ENCODE measurements around the gene CD84. TPM values are rescaled to one million over a fixed set of nuclear protein-coding genes. Genes with fewer than 3 reads are reported as not detected.
"Not testable (repeated sequence)": the region's sequence is repeated elsewhere in the genome, so short reads cannot be mapped to it uniquely, and the experiment has no call there.

The CD84 gene
- polyA plus RNA-seq, 1 donor, result 1.1 TPM

- no peak for DNase-seq
These were observed 74.6 kb downstream of the CD84 start for GRCh38 chr1:160504651-160505050.

- DNase-seq, result no peak
These were observed 76.2 kb downstream of the CD84 start for GRCh38 chr1:160503087-160503486.

DNA sequence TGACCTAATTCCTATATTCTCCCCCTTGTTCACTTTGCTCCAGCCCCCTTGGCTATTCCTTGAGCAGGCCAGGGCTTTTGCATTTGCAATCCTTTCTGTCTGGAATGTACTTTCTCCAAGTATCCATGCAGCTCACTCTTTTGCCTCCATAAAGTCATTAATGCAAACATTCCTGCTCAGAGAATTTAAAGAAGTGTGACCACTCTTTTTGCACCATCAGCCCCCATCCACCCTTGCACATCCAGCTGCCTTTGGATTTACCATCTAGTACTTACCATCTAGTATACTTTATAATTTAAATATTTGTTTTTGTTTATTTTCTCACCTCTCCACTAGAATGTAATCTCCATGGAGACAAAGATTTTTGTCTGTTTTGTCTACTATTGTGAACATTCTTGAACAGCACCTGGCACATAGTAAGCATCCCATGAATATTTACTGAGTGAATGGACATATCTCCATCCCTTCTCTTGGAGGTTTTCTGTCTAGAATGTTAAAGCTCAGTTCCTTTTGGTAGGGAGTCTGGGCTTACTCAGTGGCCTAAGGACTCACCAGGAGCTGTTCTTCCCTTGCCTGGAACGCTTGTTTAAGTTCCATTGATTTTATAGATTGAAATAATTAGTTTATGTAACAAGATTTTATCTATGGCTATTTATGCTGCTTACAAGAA is 78.8 kb downstream of the CD84 start:
- no peak for DNase-seq

DNA sequence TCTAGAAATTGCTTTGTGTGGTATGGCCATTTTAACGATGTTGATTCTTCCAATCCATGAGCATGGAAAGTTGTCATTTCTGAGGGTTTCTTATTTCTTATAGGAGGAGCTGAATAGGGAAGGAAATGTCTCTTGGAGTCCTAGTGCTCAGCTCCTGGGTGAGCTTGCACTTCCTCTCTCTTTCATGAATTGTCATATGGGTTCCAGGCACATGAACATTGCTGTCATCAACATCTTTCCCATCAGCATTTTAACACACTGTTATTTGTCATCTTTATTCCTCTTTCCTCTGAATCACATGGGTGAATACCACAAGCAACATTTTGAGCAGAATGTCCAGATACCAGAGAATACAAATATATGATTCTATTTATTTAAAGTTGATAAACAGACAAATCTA is 79.7 kb downstream of the CD84 start:
- no peak for DNase-seq

DNA sequence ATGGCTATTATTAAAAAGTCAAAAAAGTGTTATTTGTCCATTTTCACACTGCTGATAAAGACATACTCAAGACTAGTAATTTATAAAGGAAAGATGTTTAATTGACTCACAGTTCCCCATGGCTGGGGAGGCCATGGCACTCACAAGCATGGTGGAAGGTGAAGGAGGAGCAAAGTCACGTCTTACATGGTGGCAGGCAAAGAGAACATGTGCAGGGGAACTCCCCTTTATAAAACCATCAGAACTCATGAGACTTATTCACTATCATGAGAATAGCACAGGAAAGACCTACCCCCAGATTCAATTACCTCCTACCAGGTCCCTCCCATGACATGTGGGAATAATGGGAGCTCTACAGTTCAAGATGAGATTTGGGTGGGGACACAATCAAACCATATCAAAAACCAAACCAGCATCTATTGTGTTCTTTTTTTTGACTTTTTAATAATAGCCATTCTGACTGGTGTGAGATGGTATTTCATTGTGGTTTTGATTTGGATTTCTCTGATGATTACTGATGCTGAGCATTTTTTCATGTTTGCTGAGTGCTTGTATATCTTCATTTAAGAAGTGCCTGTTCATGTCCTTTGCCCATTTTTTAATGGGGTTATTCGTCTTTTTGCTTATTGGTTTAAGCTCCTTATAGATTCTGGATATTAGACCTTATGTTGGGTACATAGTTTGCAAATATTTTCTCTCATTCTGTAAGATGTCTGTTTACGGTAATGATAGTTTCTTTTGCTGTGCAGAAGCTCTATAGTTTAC is 80.8 kb downstream of the CD84 start:
- DNase-seq, result not testable (repeated sequence)

GRCh38 chr1:160496334-160496733 is 83.0 kb downstream of the CD84 start:
- no peak for DNase-seq

DNA sequence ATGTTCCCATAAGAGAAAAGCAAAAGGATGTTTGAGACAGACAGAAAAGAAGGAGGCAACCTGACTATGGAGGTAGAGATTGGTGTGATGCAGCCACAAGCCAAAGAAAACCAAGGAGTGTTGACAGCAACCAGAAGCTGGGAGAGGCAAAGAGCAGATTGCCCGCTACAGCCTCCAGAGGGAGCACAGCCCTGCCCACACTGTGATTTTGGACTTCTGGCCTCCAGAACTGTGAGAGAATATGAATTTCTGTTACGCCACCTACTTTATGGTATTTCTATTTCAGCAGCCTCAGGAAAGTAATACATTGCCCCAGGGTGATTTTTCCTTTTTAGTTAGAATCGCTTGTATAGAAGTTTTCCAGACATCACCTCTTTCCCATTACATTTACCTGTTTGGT is 84.7 kb downstream of the CD84 start:
- no peak for DNase-seq

GRCh38 chr1:160492617-160493016 is 86.7 kb downstream of the CD84 start:
- no peak for DNase-seq

GRCh38 chr1:160491981-160492380 is 87.3 kb downstream of the CD84 start:
- DNase-seq, result no peak

Other genes starting within 250 kb of the CD84 start
- gene COPA, start 236.2 kb downstream of the CD84 start, polyA plus RNA-seq (ENCODE audit: insufficient read length), result 177 TPM
- 161 TPM for gene NCSTN, start 236.1 kb downstream of the CD84 start, polyA plus RNA-seq (ENCODE audit: insufficient read length)
- 0.22 TPM for gene NHLH1, start 212.4 kb downstream of the CD84 start, polyA plus RNA-seq (ENCODE audit: insufficient read length)
- 39.3 TPM for gene VANGL2, start 178.9 kb downstream of the CD84 start, polyA plus RNA-seq (ENCODE audit: insufficient read length)
- gene SLAMF6, start 56.2 kb downstream of the CD84 start, polyA plus RNA-seq (ENCODE audit: insufficient read length), result 0.13 TPM
- gene SLAMF1, start 67.5 kb upstream of the CD84 start, polyA plus RNA-seq (ENCODE audit: insufficient read length), result not detected
- 0.80 TPM for gene CD48, start 132.3 kb upstream of the CD84 start, polyA plus RNA-seq (ENCODE audit: insufficient read length)
- 0.53 TPM for gene SLAMF7, start 159.8 kb upstream of the CD84 start, polyA plus RNA-seq (ENCODE audit: insufficient read length)
- gene LY9, start 216.7 kb upstream of the CD84 start, polyA plus RNA-seq (ENCODE audit: insufficient read length), result 0.32 TPM